GM18499 (cell line): ENCODE results near the gene HOXA1.

Experiments used
- ATAC-seq: cut with Tn5 transposase; IDR thresholded peaks from one replicate; pipeline ENCODE4 v1.9.1; 2021; ENCODE audit warnings: moderate number of reproducible peaks; ENCODE audit not compliant: insufficient read depth, unreplicated experiment

The HOXA1 gene

DNA sequence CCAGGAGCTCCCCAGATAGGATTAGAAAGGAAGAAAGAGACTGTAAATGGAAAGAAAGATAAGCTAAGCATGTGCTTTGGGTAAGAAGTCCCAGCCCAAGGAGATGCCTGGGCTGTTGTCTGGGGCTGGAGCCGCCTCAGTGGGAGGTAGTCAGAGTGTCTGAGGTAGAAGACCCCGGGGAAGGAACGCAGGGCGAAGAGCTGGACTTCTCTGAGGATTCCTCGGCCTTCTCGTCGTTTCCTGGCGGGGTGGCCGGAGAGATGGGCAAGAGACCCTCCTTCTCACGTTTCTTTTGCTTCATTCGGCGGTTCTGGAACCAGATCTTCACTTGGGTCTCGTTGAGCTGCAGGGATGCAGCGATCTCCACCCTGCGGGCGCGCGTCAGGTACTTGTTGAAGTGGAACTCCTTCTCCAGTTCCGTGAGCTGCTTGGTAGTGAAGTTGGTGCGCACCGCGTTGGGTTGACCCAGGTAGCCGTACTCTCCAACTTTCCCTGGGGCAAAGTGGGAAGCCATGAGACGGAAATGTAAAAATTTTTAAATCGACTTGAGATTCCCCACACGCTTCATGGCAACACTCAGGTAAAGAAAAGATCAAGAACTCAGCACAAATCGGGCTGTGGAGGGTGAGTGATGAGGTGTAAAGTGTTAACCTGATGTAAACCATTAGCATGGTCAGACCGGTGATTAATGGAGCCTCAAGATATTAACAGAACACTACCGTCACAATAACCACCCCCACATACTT lies 1.3 kb downstream of the HOXA1 start:
- ATAC-seq: no peak

DNA sequence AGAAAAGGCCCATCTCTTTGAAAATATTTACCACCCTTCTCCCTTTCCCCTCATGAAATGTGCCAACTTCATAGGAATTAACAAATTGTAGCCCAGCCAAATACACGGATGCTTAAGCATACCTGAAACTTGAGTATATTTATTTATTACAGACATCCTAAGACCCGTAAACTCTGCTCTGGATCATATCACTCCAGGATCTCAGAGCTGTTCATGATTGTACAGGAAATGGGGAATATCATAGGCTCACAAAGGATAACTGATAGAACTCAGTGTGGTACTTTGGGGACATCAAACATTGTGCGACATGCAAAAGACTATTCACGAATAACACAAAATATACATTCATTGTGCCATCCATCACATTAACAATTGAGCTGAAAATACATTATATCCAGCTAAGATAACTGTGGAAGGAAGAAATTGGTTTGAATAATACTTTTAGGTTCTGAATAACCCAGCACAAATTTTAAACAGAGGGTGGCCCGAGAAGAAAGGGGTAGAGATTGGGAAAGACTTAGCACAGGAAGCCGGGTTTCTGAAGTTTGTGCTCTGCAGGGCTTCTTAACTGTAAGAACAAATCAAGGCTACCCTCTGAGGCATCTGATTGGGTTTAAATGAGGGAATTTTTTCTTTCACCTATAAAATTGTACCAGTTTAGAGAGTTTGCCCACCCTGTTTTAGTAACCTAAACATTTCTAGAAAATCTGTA lies 2.5 kb downstream of the HOXA1 start:
- ATAC-seq: no peak

DNA sequence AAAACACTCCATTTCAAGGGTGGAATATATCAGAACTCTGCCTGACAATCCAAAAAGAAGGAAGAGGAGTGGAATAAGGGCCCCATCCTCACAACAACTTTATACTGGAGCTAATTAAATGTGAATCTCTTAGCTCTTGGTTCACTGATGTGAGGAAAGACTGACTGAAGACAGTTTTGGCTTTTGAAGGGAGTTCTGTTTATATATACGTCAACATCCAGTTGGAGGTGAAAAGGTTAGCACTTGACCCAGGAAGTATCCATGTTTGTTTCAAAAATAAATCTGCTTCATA lies 3.0 kb downstream of the HOXA1 start:
- ATAC-seq: no peak

DNA sequence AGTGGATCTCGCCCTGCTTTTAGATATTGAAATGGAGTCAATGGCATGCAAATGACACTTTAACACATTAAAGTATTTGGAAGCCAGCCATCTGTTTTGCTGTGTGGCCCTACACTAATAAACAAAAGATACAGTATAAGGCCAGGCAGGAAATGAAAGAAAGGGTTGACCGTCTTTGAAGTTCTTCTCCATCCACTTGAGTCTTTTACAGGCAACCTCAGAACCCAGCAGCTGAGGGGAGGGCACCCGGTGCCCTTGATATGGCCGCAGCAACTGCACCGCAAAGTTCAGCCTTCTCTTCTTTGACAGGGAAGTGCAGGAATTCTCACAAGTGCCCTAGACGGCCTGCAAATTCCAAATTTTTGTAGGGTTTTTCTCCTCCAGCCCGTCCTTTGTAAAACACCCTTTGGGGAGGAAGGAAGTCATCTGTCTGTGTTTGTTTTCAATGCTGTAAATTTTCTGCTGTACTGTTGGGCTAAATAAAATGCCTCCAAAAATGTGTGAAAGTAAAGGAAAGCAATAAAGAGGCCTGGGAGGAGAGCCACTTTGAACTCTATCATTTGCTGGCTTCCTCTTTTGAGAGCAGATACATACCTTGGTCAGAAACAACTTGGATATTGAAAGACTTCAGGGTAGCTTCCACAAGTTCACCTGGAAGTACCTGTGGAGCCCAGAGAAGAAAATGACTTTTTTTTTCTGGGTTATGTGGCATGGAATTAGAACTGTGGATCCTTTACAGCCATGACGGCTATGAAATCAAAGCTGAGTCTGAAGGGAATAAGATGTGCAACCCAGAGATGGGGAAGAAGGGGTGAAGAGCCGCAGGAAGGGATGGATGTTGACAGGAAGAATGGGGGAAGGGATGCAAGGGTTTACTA lies 3.6 kb downstream of the HOXA1 start:
- no peak for ATAC-seq

DNA sequence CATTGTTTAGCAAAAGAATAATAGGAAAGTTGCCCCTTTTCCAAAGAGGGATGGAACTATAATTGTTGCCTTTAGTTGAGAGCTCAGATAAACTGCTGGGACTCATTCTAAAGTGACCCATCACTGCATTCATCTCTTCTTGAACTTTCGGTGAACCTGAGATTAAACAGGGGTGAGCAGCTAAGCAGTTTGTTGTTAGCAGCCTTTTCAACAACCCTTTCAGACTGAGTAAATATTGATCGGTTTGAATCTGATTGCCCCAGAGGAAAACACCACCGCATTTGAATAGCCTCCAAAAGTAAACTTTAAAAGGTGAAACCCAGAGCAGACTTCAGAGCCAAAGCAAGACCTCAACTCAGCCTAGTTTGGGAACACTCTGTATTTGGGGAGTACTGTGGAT lies 4.7 kb downstream of the HOXA1 start:
- ATAC-seq: no peak

DNA sequence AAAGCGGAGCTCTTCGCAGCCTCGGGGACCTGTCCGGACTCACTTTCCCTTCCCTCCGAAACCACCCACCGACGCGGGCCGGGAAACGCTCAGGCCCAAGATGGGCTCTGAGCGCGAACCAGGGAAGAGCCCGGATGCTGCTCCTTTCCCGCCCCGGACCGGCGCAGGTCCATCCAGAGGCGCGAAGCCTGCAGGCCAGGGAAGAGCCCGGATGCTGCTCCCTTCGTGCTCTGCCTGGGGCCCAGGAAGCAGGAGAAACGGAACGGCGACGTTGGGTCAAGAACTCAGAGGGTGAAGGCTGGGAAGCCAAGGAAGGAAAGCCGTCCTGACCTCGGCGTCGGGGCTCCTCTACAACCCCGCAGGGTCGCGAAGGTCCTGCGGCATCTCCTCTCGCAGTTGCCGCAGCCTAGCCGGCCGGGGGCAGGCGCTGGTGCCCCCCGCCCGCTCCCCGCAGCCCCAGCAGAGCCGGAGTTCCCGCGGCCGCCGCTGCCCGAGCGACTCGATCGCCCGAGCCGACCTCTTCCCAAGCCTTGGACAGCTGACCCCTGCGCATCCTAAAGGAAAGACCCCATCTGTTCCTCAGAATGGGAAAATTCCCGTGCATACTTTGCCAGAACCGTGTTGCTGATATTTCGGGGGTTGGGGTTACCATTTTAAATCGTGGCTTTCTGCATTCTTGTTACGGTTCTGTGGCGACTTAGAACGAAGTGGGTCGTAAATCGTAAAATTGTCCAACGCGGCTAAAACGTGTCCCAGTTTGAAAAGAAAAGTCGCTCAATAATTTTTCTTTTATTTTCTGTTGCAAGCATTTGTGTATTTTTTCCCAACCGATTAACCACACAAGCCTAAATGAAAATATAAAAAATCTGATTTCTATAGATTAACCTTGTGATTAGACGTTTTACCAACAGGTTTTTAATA lies 7.5 kb downstream of the HOXA1 start:
- no peak for ATAC-seq

DNA sequence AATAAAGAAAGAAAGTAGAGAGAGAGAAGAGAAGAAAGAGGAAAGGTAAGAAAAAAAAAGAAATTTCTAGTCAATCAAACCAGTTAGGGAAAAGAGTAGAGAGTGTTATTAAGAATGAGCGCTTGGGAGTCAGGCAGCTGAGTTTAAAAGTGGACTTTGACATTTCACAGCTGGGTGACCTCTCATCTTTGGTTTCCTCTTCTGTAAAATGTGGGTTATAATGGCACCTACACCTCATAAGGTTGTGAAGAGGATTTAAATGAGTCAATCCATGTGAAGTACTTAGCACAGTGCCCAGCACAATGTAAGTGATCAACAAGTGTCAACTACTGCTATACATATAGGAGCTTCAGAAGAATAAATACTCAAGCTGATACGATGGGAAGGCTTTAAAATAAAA lies 12.2 kb downstream of the HOXA1 start:
- ATAC-seq: no peak

DNA sequence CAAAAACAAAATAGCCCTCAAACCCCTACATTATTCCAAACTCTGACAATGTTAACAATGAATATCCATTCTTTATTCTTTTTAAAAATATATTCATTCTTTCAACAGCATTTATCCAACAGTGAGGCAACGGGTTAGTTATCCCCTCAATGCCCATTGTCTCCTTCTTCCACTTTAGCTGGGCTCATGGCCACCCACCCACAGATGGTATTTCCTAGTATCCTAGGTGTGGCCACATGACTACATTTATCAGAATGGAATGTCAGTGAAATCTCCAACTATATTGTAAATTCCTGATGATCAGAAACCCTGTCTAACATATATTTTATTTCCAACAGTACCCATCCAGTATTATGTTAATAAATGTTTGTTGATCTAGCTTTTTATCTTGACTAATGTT lies 13.6 kb downstream of the HOXA1 start:
- ATAC-seq: no peak

DNA sequence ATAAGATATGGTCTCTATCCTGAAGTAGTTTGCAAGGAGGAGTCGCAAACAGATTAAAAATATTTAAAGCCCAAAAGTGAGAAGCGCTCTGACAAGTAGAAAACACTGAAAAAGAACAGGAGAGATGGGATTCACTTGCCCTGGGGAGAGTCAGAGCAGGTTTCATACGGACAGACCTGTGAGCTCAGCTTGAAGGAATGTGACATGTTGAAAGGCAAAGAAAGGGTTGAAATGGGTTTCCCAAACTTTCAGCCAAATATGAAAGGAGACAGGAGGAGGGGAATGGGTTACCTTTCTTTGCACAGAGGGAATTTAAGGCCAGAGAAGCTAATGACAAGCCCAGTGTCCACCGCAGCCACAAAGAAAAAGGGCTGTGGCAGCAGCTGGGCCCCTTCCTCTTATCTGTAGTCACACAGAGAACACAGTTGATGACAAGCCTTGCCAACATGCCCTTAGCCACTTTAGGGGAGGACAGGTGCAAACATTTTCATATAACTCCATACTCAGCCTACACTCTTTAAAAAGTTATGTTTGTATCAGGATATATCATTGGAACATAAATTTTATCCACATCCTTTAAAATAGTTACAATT lies 14.9 kb downstream of the HOXA1 start:
- no peak for ATAC-seq

DNA sequence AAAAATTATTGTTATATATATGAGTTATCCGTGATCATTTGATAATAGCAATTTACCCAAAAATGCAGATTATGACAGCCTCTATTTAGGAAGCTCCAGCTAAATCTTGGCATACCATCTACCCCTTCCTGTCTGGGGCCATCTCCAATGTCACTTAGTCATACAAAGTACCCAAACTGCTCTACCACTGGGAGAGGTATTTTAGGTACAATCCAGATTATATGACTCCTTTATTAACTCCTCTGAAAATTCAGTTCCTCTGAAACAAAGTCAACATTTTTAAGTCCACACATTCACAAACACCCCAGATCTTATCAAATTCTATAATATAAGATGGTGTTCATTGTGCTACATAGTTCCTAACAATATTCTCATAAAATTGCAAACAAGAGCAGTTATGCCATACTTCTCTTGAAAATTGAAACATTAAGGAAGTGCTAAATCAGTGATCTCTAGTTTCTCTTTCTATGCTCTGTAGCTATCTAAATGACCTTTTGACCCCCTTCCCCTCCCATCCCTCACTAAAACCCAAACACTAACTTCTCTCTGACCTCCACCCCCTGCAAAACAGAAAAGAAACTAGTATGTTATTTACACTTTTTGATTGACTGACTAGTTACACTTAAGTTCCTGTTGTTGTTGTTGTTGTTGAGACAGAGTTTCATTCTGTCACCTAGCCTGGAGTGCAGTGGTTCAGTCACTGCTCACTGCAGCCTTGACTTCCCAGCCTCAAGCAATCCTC lies 16.4 kb downstream of the HOXA1 start:
- ATAC-seq: no peak

DNA sequence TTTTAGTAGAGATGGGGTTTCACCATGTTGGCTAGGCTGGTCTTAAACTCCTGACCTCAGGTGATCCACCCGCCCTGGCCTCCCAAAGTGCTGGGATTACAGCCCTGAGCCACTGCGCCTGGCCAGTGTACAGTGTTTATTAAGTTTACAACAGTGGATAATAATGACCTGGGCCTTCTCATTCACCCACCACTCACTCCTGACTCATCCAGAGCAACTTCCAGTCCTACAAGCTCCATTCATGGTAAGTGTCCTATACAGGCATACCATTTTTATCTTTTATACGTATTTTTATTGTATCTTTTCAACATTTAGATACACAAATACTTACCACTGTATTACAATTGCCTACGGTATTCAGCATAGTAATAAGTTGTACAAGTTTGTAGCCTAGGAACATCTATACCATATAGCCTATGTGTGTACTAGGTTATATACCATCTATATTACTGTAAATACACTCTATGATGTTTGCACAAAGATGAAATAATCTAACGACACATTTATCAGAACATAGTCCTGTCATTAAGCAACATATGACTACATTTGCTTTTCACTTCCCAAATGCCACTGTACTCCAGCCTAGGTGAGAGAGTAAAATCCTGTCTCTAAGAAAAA lies 17.1 kb downstream of the HOXA1 start:
- no peak for ATAC-seq

DNA sequence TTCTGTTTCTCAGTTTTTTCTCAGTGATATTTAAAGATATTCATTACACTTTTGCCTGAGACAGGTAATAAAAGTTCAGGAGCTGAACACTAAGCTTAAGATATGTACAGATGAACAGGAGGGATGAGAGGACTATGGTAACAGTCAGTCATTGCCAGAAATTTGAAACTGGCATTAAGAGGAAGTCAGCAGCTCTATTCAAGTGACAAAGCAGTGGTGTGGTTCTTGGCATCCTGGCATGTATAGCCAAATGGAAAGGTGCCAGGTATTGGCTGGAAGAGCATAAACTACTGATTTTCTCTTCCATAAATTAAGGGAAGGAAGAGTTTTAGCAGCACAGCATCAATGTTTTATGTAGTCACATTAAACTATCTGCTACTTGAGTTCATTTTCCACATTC lies 22.7 kb downstream of the HOXA1 start:
- no peak for ATAC-seq

DNA sequence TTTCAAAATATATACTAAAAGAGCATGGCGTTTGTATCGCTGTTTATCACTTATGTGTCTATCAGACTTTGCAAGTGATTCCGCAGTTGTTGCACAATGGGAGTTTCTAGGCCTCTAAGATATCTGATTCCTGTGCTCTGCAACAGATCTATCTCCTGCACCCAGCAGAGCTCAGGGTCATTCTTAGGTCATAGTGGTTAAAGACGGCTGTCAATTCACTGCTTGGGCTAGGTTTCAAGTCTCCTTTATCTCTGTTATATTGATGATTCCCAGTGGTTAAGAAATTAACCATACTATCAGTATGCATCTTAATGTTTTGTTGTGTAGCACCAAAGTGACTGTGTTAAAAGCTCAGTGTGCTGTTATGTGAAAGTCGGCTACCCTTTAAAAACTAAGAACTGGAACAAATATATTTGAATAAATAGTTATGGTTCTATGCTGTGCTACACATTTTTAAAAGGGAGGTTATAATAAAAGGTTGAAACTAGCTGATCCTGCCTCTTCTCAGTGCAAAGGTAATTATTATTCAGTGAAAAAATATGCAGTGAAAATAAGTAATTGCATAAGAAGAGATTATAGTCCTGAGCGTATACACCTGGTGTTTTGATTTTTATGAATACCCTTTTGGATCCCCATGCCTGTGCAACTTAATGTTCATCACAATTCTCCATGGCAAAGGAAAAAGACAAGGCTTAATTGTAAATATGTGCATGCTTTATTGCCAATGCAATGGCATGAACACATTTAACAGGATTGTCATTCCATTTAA lies 24.0 kb downstream of the HOXA1 start:
- no peak for ATAC-seq

DNA sequence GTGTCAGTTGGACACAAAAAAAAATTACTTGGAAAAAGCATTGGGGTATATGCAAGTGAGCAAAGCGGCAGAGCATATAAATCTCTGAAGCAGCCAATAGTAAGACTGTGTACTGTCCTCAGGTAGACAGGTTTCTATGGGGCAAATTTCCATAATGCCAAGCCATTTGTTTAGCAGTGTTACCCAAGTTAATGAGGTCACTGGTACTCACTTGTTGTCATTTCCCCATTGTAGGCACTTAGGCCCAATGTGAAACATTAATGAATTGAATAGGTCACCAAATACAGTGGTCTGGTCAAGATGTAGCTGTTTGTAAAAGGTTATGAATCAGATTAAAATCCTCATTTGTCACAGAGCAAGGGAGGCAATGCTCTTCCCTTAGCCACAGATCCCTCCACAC lies 27.5 kb downstream of the HOXA1 start:
- no peak for ATAC-seq

DNA sequence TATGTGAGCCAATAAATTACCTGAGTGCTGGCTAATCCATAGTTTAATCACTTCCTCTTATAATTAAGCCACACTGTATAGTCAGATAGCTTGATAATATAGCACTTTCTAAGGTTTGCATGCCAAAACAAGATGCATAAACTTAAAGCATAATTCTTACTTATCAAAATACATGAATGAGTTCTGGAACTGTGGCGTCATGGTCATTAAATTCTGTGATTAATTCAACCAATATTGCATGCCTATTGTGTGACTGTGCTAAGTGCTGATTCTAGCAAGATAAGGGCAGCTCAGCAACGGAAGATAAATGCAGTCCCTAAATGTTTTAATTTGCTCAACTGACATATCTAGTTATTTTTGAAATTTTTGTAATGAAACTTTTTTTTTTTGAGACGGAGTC lies 29.7 kb downstream of the HOXA1 start:
- ATAC-seq: no peak

DNA sequence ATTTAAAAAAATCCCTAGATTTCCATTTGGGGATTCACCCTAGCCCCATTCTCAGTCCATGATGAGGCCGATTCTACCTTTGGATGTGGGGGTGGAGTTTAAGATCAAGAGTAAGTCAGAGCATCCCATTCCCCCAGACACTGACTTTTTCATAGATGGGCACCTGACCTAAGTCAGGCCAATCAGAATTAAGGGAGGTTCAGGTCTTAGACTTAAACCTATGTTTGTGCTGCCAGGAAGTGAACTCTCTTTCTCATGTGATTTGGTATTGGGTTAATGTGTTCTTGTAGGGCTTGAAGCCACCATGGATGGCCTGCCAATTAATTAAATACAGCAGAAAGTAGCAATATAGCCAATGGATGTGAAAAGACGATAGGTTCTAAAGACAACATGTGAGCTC lies 30.1 kb downstream of the HOXA1 start:
- no peak for ATAC-seq

DNA sequence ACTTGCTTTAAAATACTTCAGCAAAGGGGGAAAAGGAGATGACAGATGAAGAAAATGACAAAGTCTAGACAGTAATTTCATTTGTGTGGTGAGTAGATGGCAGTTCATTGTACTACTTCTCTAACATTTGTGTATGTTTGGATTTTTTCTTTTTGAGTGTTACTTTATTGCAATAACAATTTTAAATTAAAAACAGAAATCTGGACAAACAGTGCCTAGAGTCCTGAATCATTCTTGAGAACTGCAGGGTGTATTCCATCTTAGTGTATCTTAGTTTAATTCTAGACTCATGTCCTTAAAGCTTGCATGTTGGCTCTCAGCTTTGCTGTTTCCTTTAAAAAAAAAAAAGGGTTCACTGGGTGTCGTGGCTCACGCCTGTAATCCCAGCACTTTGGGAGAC lies 31.1 kb downstream of the HOXA1 start:
- no peak for ATAC-seq

DNA sequence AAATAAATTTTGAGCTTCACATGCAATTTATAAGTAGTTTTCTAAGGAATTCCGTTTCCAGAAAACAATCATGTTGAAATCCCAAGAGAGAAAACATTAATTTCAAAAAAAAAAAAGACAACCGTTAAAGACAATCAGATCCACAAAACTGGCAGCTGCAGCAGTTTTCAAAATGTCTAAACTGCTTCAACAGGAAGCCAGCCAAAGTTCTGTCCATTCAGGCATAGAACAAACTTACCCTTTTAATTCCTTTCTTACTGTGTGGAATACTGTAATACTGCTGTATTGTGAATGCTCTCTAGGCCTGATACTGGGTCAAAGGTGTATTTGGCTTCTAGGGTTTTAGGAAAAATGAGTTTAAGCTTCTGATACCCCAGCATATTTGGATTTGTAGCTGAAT lies 31.6 kb downstream of the HOXA1 start:
- ATAC-seq: no peak
